Subcutaneous abdominal adipose tissue (tissue), 5 donors: ENCODE results near the gene TMEM208.

Source experiments
- H3K27ac ChIP-seq: one replicate; pipeline ENCODE4 v1.7.0; 2013; ENCODE audit warnings: low read depth, mild to moderate bottlenecking, inconsistent platforms, low read length, moderate library complexity
- H3K27me3 ChIP-seq, 5 donors: one replicate each; pipeline ENCODE4 v1.7.0; 2013; ENCODE audit warnings: low read length in 5 of 5, inconsistent platforms in 1 of 5; ENCODE audit not compliant: control insufficient read depth in 5 of 5, insufficient read depth in 4 of 5
- H3K36me3 ChIP-seq, 5 donors: one replicate each; pipeline ENCODE4 v1.7.0; 2013; ENCODE audit warnings: low read length in 5 of 5; ENCODE audit not compliant: control insufficient read depth in 5 of 5, insufficient read depth in 5 of 5
- H3K4me1 ChIP-seq, 5 donors: one replicate each; pipeline ENCODE4 v1.7.0; 2013; ENCODE audit warnings: low read length in 5 of 5, mild to moderate bottlenecking in 3 of 5, moderate library complexity in 1 of 5; ENCODE audit not compliant: control insufficient read depth in 5 of 5, insufficient read depth in 5 of 5
- H3K4me3 ChIP-seq, 5 donors: one replicate each; pipeline ENCODE4 v1.7.0; 2013; ENCODE audit warnings: low read length in 5 of 5, low read depth in 1 of 5
- H3K9ac ChIP-seq, 5 donors: one replicate each; pipeline ENCODE4 v1.7.0; 2013; ENCODE audit warnings: low read length in 5 of 5, mild to moderate bottlenecking in 4 of 5, moderate library complexity in 3 of 5
- H3K9me3 ChIP-seq, 5 donors: one replicate each; pipeline ENCODE4 v1.7.0; 2013; ENCODE audit warnings: low read length in 5 of 5; ENCODE audit not compliant: control insufficient read depth in 5 of 5
- donor health status: healthy.
- donor health status: healthy.
- donor health status: healthy.
- donor health status: healthy.
- donor health status: healthy.

The TMEM208 gene

DNA sequence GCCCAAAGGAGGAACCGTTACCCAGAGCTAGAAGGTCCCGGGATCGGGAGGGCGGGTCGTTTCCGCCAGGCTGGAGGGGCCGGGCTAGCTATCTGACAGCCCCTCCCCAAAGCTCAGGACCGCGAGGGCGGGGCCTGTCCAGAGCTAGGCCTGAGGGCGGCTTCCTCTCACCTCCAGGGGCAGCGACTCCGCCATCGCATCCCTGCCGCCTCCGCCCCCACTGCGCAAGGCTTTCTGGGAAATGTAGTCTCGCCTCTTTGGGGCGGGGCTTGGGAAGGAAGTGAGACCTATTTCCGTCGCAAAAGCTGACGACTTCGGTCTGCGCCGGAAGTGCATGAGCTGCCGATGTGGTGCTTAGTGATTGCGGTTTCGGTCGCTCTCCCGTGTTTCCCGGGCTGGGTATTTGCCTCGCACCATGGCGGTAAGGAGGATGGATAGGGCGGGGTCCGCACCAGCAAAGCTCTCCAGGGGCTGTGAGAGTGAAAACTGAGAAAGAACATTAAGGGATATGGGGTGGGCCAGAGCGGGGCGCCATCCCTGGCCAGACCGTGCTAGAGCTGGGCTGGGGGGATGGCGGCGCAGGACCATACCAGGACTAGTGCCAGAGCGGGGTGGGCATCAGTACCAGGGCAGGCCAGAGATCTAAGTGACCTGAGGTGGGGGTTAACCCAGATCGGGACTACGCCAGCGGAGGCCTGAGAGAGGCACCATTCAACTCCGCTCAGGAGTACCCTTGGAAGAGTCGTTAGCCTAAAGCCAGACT, at the start of gene TMEM208:
Gene TMEM208 (plus strand): TSS at position 327 of the 763 bp plus-strand sequence. CDS start 89 bp downstream, at position 416.
- peaks cover 0 to 50% (median 42%) of the 10 kb centered on the region in 5 donors for H3K36me3 ChIP-seq
- H3K9me3 ChIP-seq: no peaks in the 10 kb centered on the region
- no peaks in the 10 kb centered on the region for H3K27me3 ChIP-seq

DNA sequence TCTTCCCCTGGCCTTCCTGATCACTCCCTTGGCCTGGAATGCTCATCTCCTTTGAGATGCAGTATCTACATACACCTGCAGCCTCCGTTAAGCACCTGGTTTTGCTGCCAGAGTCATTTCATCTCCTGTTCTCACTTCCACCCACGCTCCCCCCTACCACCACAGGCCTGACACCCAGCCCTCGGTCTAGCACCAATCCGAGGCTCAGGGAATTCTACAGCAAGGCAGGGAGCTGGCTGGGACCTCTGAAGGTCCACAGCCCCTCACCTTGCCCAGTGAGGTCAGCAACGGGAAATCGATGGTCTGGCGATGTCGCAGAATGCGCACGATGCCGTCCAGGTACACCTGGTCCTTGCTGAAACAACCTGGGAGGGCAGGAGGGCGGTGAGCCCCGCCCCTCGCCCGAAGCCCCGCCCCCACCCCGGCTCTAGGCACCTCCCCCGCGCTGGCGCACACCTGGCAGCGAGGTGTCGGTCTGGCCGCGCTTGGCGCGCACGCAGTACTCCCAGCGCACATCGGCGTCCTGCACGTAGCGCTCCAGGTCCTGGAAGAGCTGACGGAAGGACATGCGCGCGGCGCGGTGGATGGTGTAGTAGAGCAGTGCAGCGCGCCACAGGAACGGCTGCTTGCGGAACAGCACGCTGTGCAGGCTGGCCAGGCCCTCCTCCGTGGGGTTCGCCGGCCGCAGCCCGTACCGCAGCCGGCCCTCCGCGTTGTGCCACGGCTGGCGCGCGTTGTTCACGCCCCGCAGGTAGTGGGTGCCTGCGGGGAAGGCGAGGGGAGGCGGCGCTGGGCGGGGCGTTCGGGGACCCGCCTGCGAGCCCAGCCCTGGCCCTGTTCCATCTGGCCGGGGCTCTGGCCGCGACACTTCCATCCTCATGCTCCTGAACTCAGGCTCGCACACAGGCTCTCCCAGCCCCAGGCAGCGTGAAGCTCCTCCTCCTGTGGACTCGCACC, 48.9 kb upstream of the TMEM208 start:
- Histone ChIP-seq H3K27me3 (no peaks in the 10 kb centered on the region), H3K9me3 (no peaks in the 10 kb centered on the region), H3K4me1 (peaks cover 8 to 53% (median 47%) of the 10 kb centered on the region in 5 donors), H3K9ac (peak overlapping the region in 1 of 5 donors; percentile 48), H3K4me3 (peak overlapping the region in 4 of 5 donors; percentile 50 to 69 (median 52)), H3K27ac (no peak overlapping the region), H3K36me3 (peaks cover 0 to 10% (median 4%) of the 10 kb centered on the region in 5 donors)

More for the DNA sequence above, at the start of gene TMEM208:
- Histone ChIP-seq H3K27ac (peak within 1 kb of the TSS; percentile 86), H3K9ac (peak within 1 kb of the TSS; percentile 87 to 95 (median 92)), H3K4me3 (peak within 1 kb of the TSS; percentile 81 to 99 (median 95)), H3K4me1 (peaks cover 8 to 53% (median 22%) of the 10 kb centered on the region in 5 donors)

DNA sequence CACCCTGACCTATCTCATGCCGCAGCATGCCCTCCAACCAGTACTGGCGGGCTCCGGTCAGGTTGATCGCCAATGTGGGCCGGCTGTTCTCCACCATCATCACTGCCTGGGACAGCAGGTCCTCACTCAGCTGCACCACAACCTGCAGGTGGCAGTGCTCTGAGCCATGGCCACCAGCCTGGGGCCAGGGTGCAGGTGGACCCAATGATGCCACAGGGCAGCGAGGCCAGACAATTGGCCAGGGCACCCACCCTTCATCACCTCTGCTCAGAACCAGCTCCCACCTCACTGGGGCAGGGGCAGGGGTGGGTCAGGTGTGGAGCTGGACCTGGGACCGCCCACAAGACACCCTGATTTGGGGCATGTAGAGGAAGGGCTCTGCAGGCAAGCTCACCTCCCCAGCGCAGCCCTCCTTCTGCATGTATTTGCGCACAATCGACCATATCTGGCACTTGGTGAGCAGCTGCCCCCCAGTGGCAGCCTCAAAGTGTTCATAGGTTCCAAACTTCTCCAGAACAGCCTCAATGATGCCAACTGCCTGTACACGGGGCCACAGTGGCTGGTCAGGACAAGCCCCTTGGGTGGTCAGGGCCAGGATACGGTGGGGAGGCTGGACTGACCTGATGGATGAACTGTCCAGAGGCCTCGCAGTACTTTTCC, 47.4 kb upstream of the TMEM208 start:
- H3K9me3 ChIP-seq: no peaks in the 10 kb centered on the region

GRCh38 chr16:67180166-67180565, 46.8 kb upstream of the TMEM208 start:
- Histone ChIP-seq H3K27me3 (no peaks in the 10 kb centered on the region), H3K9me3 (no peaks in the 10 kb centered on the region), H3K27ac (no peak overlapping the region), H3K36me3 (peaks cover 0 to 6% (median 2%) of the 10 kb centered on the region in 5 donors), H3K4me1 (peaks cover 3 to 48% (median 41%) of the 10 kb centered on the region in 5 donors), H3K4me3 (no peak overlapping the region), H3K9ac (no peak overlapping the region)

More for the DNA sequence above, 47.4 kb upstream of the TMEM208 start:
- Histone ChIP-seq H3K27ac (no peak overlapping the region), H3K4me1 (peaks cover 5 to 48% (median 41%) of the 10 kb centered on the region in 5 donors), H3K36me3 (peaks cover 0 to 10% (median 4%) of the 10 kb centered on the region in 5 donors), H3K4me3 (no peak overlapping the region), H3K9ac (no peak overlapping the region), H3K27me3 (no peaks in the 10 kb centered on the region)

- no peak overlapping the region for H3K4me3 ChIP-seq
- H3K36me3 ChIP-seq: peaks cover 0 to 5% (median 0%) of the 10 kb centered on the region in 5 donors
- no peaks in the 10 kb centered on the region for H3K27me3 ChIP-seq
- peaks cover 3 to 52% (median 42%) of the 10 kb centered on the region in 5 donors for H3K4me1 ChIP-seq
- no peak overlapping the region for H3K27ac ChIP-seq
- H3K9ac ChIP-seq: no peak overlapping the region
- H3K9me3 ChIP-seq: no peaks in the 10 kb centered on the region
These were observed 45.6 kb upstream of the TMEM208 start for GRCh38 chr16:67181346-67181745.

GRCh38 chr16:67182288-67182687, 44.6 kb upstream of the TMEM208 start:
- H3K36me3 ChIP-seq: peaks cover 0 to 3% (median 0%) of the 10 kb centered on the region in 5 donors
- H3K4me3 ChIP-seq: no peak overlapping the region
- H3K9ac ChIP-seq: no peak overlapping the region
- no peaks in the 10 kb centered on the region for H3K27me3 ChIP-seq
- H3K4me1 ChIP-seq: peaks cover 3 to 52% (median 42%) of the 10 kb centered on the region in 5 donors
- H3K27ac ChIP-seq: no peak overlapping the region
- no peaks in the 10 kb centered on the region for H3K9me3 ChIP-seq

- peaks cover 3 to 46% (median 36%) of the 10 kb centered on the region in 5 donors for H3K4me1 ChIP-seq
- H3K9ac ChIP-seq: no peak overlapping the region
- peaks cover 0 to 3% (median 0%) of the 10 kb centered on the region in 5 donors for H3K36me3 ChIP-seq
- H3K27me3 ChIP-seq: no peaks in the 10 kb centered on the region
- H3K9me3 ChIP-seq: no peaks in the 10 kb centered on the region
- peak overlapping the region in 4 of 5 donors; percentile 64 to 80 (median 78) for H3K4me3 ChIP-seq
- peak overlapping the region; percentile 11 for H3K27ac ChIP-seq
These were observed 43.7 kb upstream of the TMEM208 start for GRCh38 chr16:67183284-67183626.

- Histone ChIP-seq H3K27ac (peak within 1 kb of the TSS; percentile 89), H3K27me3 (no peaks in the 10 kb centered on the region), H3K4me1 (peaks cover 3 to 42% (median 33%) of the 10 kb centered on the region in 5 donors), H3K4me3 (peak within 1 kb of the TSS; percentile 64 to 84 (median 80)), H3K36me3 (peaks cover 0 to 3% (median 0%) of the 10 kb centered on the region in 5 donors), H3K9me3 (no peaks in the 10 kb centered on the region), H3K9ac (peak within 1 kb of the TSS in 4 of 5 donors; percentile 77 to 91 (median 90))
These were observed 43.1 kb upstream of the TMEM208 start, which contains the start of gene MATCAP1 for GRCh38 chr16:67183627-67184452. Gene MATCAP1 (minus strand): TSS chr16:67183963. CDS start chr16:67180610, 3,353 bp downstream.
